Right atrium auricular region (tissue), 2 donors: ENCODE results near the gene PTTG2. TPM values are rescaled to one million over a fixed set of nuclear protein-coding genes. Genes with fewer than 3 reads are reported as not detected.
"Not testable (repeated sequence)": the region's sequence is repeated elsewhere in the genome, so short reads cannot be mapped to it uniquely, and the experiment has no call there.

Experiments
- DNase-seq: peaks from one replicate; pipeline ENCODE4 v3.0.0-alpha.2; 2019; ENCODE audit warnings: low spot score
- H3K27ac ChIP-seq, 2 donors: fragments of 200-600 bp; sonication (generic); 1 replicate in 1 of 2; 2 replicates in 1 of 2; pipeline ENCODE4 v1.5.1; 2016 to 2019
- H3K27me3 ChIP-seq, 2 donors: fragments of 200-600 bp; sonication (generic); one replicate each; pipeline versions ENCODE4 v1.5.1 to v1.6.0; 2017 to 2019
- H3K36me3 ChIP-seq: fragments of 200-600 bp; sonication (generic); one replicate; pipeline ENCODE4 v1.5.1; 2016
- H3K4me1 ChIP-seq, 2 donors: fragments of 200-600 bp; sonication (generic); one replicate each; pipeline versions ENCODE4 v1.5.1 to v1.6.0; 2017 to 2019
- H3K4me3 ChIP-seq, 2 donors: fragments of 200-600 bp; sonication (generic); 1 replicate in 1 of 2; 2 replicates in 1 of 2; pipeline ENCODE4 v1.5.1; 2017 to 2019; ENCODE audit warnings: mild to moderate bottlenecking in 1 of 2, moderate library complexity in 1 of 2
- H3K9me3 ChIP-seq, 2 donors: fragments of 200-600 bp; sonication (generic); one replicate each; pipeline ENCODE4 v1.5.1; 2019
- total RNA-seq, 2 donors: library from RNA; depleted of rRNA; stranded (reverse); fragments of >200 nt; gene quantifications; one replicate each; pipeline ENCODE4 v1.1.0, GENCODE V29; 2016
- TF ChIP-seq, protein P1 (sequence below), 2 donors: fragments of 200-600 bp; sonication (generic); IDR thresholded peaks; one replicate each; pipeline ENCODE4 v1.5.1; 2019; ENCODE audit warnings: antibody characterized with exemption in 2 of 2

The PTTG2 gene
- total RNA-seq: 1 to 10 TPM in 1 of 2 donors, not detected in 1; 3.6 TPM

DNA sequence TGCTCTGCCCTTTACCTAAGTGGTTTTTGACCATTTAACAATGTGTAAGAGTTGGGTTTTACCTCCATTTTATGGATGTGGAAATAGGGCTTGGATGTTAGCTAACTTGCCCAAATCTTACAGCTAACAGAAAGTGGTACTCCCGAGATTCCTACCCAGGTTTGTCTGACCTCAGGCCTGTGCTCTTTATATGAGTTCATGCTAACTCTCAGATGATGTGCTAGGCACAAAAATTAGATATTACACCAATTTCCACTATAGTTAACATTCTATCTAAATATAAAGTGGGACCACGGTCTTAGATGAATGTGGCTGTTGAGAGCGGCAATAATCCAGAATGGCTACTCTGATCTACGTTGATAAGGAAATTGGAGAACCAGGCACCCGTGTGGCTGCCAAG is at the start of gene PTTG2:
PTTG2 (plus strand) TSS at position 301 of the 400 bp plus-strand sequence; CDS start at position 338, 37 bp downstream.
- Histone ChIP-seq H3K27ac (no peak within 1 kb of the TSS), H3K9me3 (no peaks in the 10 kb centered on the region), H3K27me3 (no peaks in the 10 kb centered on the region), H3K4me3 (no peak within 1 kb of the TSS), H3K36me3 (no peaks in the 10 kb centered on the region), H3K4me1 (peaks cover 0 to 4% of the 10 kb centered on the region in 2 donors)
- TF ChIP-seq, protein P1, sequence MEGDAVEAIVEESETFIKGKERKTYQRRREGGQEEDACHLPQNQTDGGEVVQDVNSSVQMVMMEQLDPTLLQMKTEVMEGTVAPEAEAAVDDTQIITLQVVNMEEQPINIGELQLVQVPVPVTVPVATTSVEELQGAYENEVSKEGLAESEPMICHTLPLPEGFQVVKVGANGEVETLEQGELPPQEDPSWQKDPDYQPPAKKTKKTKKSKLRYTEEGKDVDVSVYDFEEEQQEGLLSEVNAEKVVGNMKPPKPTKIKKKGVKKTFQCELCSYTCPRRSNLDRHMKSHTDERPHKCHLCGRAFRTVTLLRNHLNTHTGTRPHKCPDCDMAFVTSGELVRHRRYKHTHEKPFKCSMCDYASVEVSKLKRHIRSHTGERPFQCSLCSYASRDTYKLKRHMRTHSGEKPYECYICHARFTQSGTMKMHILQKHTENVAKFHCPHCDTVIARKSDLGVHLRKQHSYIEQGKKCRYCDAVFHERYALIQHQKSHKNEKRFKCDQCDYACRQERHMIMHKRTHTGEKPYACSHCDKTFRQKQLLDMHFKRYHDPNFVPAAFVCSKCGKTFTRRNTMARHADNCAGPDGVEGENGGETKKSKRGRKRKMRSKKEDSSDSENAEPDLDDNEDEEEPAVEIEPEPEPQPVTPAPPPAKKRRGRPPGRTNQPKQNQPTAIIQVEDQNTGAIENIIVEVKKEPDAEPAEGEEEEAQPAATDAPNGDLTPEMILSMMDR (IDR thresholded peaks at IDR 0.05): no peak
- no peak for DNase-seq

DNA sequence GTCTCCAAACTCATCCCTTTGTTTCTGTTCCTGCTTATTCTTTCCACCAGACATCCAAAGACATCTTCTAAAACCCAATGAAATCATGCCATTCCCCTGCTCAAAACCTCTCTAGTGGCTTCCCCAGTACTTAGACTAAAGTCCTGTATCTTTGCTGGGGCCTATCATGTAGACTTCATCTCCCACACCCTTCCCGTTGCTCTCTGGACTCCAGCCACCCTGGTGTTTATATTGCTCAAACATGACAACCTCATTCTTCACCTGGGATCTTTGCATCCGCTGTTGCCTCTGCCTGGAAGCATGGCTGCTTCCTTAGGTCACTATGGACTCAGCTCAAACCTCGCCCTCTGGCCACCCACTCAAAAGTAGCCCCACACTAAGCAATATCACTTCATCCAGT is 45.7 kb upstream of the PTTG2 start:
- no peak for DNase-seq
- TF ChIP-seq, protein P1 (IDR thresholded peaks at IDR 0.05): no peak
- no peaks in the 10 kb centered on the region for H3K9me3 ChIP-seq
- H3K4me3 ChIP-seq: no peak overlapping the region
- H3K36me3 ChIP-seq: no peaks in the 10 kb centered on the region
- H3K27me3 ChIP-seq: no peaks in the 10 kb centered on the region
- H3K27ac ChIP-seq: no peak overlapping the region
- peaks cover 0 to 19% of the 10 kb centered on the region in 2 donors for H3K4me1 ChIP-seq

DNA sequence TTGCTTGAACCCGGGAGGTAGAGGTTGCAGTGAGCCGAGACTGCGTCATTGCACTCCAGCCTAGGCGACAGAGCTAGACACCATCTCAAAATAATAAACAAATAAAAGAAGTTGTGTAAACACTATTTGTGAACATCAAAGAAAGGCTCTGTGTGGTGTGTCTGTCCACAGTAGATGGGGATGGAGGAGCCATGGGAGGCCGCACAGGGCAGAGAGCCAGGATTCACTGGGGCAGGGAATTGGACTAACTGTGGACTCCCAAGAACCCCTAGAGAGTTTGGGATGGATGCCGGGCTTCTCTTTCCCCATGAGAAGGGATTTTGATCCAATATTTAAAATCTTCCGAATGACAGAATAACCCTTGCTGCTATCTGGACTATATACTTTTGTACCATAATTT is 42.8 kb upstream of the PTTG2 start:
- no peak overlapping the region for H3K27ac ChIP-seq
- peaks cover 0 to under 1% of the 10 kb centered on the region in 2 donors for H3K4me1 ChIP-seq
- H3K9me3 ChIP-seq: no peaks in the 10 kb centered on the region
- no peaks in the 10 kb centered on the region for H3K27me3 ChIP-seq
- no peak overlapping the region for H3K4me3 ChIP-seq
- no peaks in the 10 kb centered on the region for H3K36me3 ChIP-seq
- TF ChIP-seq, protein P1 (IDR thresholded peaks at IDR 0.05): no peak
- no peak for DNase-seq

DNA sequence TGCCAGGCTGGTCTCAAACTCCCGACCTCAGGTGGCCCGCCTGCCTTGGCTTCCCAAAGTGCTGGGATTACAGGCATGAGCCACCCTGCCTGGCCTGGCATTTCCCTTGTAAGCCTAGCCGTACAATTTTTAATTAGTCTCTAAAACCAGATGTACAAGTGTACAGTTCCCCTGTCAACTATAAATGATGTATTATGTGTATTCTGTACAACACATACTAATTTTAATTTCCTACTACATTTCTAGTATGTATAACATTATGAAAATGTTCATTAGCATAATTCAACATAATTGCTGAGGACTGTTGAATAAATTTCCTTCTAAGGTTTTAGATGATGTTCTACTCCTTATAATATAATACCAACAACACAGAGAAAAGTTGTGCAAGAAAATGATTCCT is 41.5 kb upstream of the PTTG2 start:
- Histone ChIP-seq H3K4me1 (no peaks in the 10 kb centered on the region), H3K27me3 (no peaks in the 10 kb centered on the region), H3K4me3 (no peak overlapping the region), H3K9me3 (no peaks in the 10 kb centered on the region), H3K27ac (no peak overlapping the region), H3K36me3 (no peaks in the 10 kb centered on the region)
- TF ChIP-seq, protein P1 (IDR thresholded peaks at IDR 0.05): no peak
- no peak for DNase-seq

DNA sequence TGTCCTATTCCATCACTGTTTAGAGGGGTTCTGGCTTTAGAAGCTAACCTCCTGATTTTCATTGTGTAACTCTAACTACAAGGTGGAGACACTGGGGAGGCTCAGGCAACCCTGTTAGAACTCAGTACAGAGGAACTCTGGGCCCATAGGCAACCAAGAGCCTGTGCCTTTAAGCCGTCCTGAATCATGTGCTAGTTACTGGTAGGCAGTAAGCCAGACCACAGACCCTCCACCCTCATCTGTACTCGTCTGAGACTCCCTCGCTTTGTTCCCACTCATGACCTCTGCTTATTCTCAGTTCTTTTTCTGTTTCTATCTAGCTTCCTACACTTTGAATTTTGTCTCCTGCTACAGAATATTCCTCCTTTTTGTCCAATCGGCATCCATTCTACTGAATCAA is 37.9 kb upstream of the PTTG2 start:
- no peak overlapping the region for H3K4me3 ChIP-seq
- H3K27ac ChIP-seq: no peak overlapping the region
- H3K36me3 ChIP-seq: no peaks in the 10 kb centered on the region
- TF ChIP-seq, protein P1 (IDR thresholded peaks at IDR 0.05): no peak
- H3K9me3 ChIP-seq: no peaks in the 10 kb centered on the region
- H3K27me3 ChIP-seq: no peaks in the 10 kb centered on the region
- no peaks in the 10 kb centered on the region for H3K4me1 ChIP-seq
- no peak for DNase-seq

DNA sequence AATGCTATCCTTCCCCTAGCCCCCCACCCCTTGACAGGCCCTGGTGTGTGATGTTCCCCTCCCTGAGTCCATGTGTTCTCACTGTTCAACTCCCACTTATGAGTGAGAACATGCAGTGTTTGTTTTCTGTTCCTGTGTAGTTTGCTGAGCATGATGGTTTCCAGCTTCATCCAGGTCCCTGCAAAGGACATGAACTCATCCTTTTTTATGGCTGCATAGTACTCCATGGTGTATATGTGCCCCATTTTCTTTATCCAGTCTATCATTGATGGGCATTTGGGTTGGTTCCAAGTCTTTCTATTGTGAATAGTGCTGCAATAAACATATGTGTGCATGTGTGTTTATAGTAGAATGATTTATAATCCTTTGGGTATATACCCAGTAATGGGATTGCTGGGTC is 37.1 kb upstream of the PTTG2 start:
- H3K4me3 ChIP-seq, H3K36me3 ChIP-seq, H3K27me3 ChIP-seq, DNase-seq, H3K27ac ChIP-seq, H3K4me1 ChIP-seq, H3K9me3 ChIP-seq: not testable (repeated sequence)
